RWPE2 (cell line): Measurements from ENCODE around the gene TSC22D3.

Experiments
- ATAC-seq: fragments of 200-7000 bp; cut with Tn5 transposase; 3 replicates; pipeline ENCODE4 v1.9.1; 2021; ENCODE audit warnings: low read depth
- DNase-seq: peaks from one replicate; pipeline ENCODE4 v3.0.0-alpha.2; 2020; ENCODE audit warnings: low spot score
- H3K27ac ChIP-seq: fragments of 450-650 bp; 2 replicates; pipeline ENCODE4 v1.5.1; 2017; ENCODE audit warnings: mild to moderate bottlenecking; ENCODE audit not compliant: poor library complexity, severe bottlenecking
- H3K27me3 ChIP-seq: fragments of 250-450 bp; sonication (Bioruptor Pico); 2 replicates; pipeline ENCODE4 v1.5.1; 2021; ENCODE audit warnings: mild to moderate bottlenecking, moderate library complexity; ENCODE audit not compliant: insufficient read depth, poor library complexity, severe bottlenecking
- H3K36me3 ChIP-seq: fragments of 250-450 bp; sonication (Bioruptor Pico); 2 replicates; pipeline ENCODE4 v1.5.1; 2020; ENCODE audit warnings: low read depth, mild to moderate bottlenecking, moderate library complexity
- H3K4me1 ChIP-seq: fragments of 250-450 bp; sonication (Bioruptor Pico); 2 replicates; pipeline ENCODE4 v1.5.1; 2021; ENCODE audit warnings: mild to moderate bottlenecking, moderate library complexity; ENCODE audit not compliant: insufficient read depth, poor library complexity, severe bottlenecking
- H3K4me3 ChIP-seq: fragments of 250-450 bp; sonication (Bioruptor Pico); 2 replicates; pipeline ENCODE4 v1.5.1; 2021; ENCODE audit warnings: mild to moderate bottlenecking, moderate library complexity; ENCODE audit not compliant: severe bottlenecking
- H3K9me3 ChIP-seq: fragments of 250-450 bp; sonication (Bioruptor Pico); 2 replicates; pipeline ENCODE4 v1.5.1; 2021; ENCODE audit warnings: mild to moderate bottlenecking, moderate library complexity; ENCODE audit not compliant: severe bottlenecking
- CTCF ChIP-seq: fragments of 450-650 bp; IDR thresholded peaks from one replicate; pipeline ENCODE4 v1.5.1; 2017; ENCODE audit warnings: mild to moderate bottlenecking, moderate library complexity; ENCODE audit not compliant: poor library complexity, severe bottlenecking

TSC22D3 gene

DNA sequence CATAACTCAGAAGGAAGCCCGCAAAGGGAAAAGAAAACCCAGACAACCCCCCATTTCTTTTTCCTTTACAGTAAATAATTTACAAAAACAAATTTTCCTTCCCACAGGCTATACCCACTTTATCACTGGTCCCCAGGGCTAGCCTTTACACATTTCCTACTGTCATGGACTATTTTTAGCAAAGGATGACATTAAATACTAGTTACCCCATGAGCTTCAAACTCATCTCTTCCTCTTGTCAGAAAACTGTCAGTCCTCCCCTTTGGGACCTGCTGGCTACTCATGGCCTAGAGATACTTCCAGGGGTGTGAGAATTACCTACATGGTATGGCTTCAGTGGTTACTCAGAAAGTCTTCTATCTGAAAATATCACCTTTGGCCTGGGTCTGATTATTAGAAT is 11.9 kb downstream of the TSC22D3 start:
- Histone ChIP-seq H3K9me3 (no peaks in the 10 kb centered on the region), H3K27ac (no peak overlapping the region), H3K27me3 (no peaks in the 10 kb centered on the region), H3K4me3 (no peak overlapping the region), H3K36me3 (no peaks in the 10 kb centered on the region), H3K4me1 (peaks cover 8% of the 10 kb centered on the region)
- ATAC-seq = no peak
- TF ChIP-seq CTCF = no peak
- DNase-seq = no peak

DNA sequence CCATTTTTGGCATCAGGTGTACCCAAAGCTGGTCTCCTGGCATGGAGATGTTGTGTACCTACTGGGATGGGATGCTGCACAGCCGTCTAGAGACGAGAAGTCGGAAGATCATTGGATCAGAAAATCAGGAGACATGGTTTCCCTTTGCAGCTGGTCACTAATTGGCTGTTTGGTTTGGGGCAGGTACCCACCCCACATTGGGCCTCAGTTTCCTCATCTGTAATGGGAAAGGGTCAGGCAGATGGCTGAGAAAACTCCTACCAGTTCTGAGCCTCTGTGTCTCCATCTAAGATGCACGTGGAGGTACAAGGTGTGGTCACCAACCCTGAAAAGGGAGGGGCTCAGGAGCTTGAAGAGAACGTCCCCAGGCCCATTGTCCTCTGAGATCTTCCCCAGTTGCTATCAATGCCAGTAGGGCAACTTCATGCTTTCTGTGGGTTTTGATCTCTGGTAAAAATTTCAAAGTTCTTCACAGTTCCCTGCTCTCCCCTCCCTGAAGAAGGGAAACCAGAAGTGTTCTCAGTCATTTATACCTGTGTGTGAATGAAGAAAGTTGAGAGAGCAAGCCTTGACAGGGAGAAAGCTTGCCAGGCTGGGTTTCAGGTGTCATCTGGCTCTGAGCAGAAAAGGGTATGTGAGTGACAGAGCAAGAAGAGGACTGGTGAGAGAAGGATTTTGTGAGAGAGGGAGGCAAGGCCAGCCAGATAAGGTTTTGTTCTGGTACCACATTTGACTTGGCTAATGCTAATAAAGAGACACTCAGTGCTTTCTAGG is 15.1 kb downstream of the TSC22D3 start:
- no peak for DNase-seq
- Histone ChIP-seq H3K27me3 (no peaks in the 10 kb centered on the region), H3K4me1 (no peaks in the 10 kb centered on the region), H3K9me3 (no peaks in the 10 kb centered on the region), H3K4me3 (no peak overlapping the region), H3K36me3 (no peaks in the 10 kb centered on the region), H3K27ac (no peak overlapping the region)
- TF ChIP-seq CTCF = no peak
- ATAC-seq = no peak

- H3K4me3 ChIP-seq = no peak overlapping the region
- no peaks in the 10 kb centered on the region for H3K4me1 ChIP-seq
- ATAC-seq (no peak), DNase-seq (no peak)
- H3K36me3 ChIP-seq = no peaks in the 10 kb centered on the region
- H3K27me3 ChIP-seq = no peaks in the 10 kb centered on the region
- TF ChIP-seq CTCF = no peak
- no peaks in the 10 kb centered on the region for H3K9me3 ChIP-seq
- no peak overlapping the region for H3K27ac ChIP-seq
Measured at GRCh38 chrX:107758231-107758766, 17.3 kb downstream of the TSC22D3 start.

GRCh38 chrX:107755721-107756120 is 19.9 kb downstream of the TSC22D3 start:
- no peak for ATAC-seq
- no peaks in the 10 kb centered on the region for H3K36me3 ChIP-seq
- H3K4me1 ChIP-seq = no peaks in the 10 kb centered on the region
- no peak for DNase-seq
- no peak for TF ChIP-seq CTCF
- H3K4me3 ChIP-seq = no peak overlapping the region
- H3K27me3 ChIP-seq = no peaks in the 10 kb centered on the region
- H3K9me3 ChIP-seq = no peaks in the 10 kb centered on the region
- H3K27ac ChIP-seq = no peak overlapping the region

- H3K4me3 ChIP-seq = no peak overlapping the region
- H3K9me3 ChIP-seq = no peaks in the 10 kb centered on the region
- no peaks in the 10 kb centered on the region for H3K27me3 ChIP-seq
- peaks cover 4% of the 10 kb centered on the region for H3K4me1 ChIP-seq
- ATAC-seq (peak; percentile 44; the same call in 2 of the 3 replicates), DNase-seq (no peak)
- H3K27ac ChIP-seq = no peak overlapping the region
- no peak for TF ChIP-seq CTCF
- H3K36me3 ChIP-seq = no peaks in the 10 kb centered on the region
Measured at GRCh38 chrX:107753187-107753586, 22.4 kb downstream of the TSC22D3 start.
